SW 1271 (cell line): Measurements from ENCODE around the gene NLRP6.
"Not testable (repeated sequence)": the region's sequence is repeated elsewhere in the genome, so short reads cannot be mapped to it uniquely, and the experiment has no call there.

ENCODE experiments used
- DNase-seq, 2 experiments: peaks; one replicate each; lab custom pipeline; 2025; lab: John Stamatoyannopoulos, UW

NLRP6 gene

GRCh38 chr11:308740-309665 lies 30.8 kb downstream of the NLRP6 start:
- not testable (repeated sequence) for DNase-seq

DNA sequence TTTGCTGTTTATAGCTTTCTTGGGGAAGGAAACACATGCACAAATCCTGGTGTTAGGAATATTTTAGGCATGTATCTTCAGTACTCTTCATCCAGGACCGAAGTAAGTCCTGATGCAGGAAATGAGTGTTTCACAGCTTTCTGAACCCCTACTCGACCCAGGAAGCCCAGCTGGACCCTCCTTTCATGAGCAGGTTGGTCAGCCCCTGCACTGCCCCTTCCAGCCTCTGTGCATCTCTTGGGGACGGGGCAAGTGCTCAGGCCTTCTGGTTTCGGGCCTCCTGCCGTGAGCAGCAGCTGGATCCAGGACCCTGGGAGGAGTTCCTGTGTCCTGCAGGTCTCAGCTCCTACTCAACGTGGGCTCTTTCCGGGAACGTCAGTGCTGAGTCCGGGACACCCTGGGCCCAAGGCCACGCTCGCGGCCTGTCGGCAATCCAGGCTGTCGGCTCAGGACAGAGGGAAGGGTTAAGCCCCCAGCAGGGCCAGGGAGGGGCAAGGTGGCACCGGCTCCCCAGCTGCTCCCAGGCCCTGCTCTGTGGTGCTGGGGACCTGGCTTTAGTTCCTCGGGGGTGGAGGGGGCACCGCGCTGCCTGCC lies 31.9 kb downstream of the NLRP6 start:
- DNase-seq, result peak in 1 of 2 experiments; percentile 27

- DNase-seq, result not testable (repeated sequence)
Measured at GRCh38 chr11:311013-311748, 33.0 kb downstream of the NLRP6 start.

GRCh38 chr11:312092-312816 lies 34.0 kb downstream of the NLRP6 start:
- DNase-seq, result no peak

GRCh38 chr11:313304-313786 lies 35.1 kb downstream of the NLRP6 start:
- DNase-seq, result no peak

GRCh38 chr11:313787-314553 lies 35.8 kb downstream of the NLRP6 start, which contains the start of gene IFITM1:
Gene IFITM1, plus strand, starts transcription at chr11:314040. Its CDS starts 131 bp downstream, at chr11:314171.
- no peak for DNase-seq

- DNase-seq, result not testable (repeated sequence)
Measured at GRCh38 chr11:314554-314875, 36.3 kb downstream of the NLRP6 start.

- DNase-seq, result no peak
Measured at GRCh38 chr11:315051-315481, 36.9 kb downstream of the NLRP6 start.

DNA sequence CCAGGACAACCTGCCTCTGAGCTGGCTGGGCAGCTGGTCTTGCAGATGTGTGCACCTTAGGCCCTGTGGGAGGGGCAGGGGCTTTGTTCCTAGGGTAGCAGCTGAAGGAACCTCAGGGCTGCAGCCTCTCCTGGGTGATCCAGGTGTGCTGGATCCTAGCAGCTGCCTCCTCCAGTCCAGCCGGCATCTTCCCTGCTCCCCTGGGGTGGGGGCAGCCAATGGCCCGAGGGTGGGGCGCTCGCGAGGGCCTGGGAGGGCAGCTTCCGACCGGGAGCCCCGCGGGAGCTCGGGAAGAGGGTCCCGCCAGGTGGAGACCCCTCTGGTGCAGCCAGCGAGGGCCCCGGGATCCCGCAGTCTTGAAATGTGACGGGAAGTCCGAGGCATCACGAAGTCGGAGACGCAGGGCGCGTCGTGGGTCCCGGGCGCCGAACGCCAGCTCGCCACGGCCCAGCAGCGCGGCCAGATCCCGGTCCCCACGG lies 37.3 kb downstream of the NLRP6 start:
- no peak for DNase-seq

- no peak for DNase-seq
Measured at GRCh38 chr11:316031-316701, 38.0 kb downstream of the NLRP6 start.

DNA sequence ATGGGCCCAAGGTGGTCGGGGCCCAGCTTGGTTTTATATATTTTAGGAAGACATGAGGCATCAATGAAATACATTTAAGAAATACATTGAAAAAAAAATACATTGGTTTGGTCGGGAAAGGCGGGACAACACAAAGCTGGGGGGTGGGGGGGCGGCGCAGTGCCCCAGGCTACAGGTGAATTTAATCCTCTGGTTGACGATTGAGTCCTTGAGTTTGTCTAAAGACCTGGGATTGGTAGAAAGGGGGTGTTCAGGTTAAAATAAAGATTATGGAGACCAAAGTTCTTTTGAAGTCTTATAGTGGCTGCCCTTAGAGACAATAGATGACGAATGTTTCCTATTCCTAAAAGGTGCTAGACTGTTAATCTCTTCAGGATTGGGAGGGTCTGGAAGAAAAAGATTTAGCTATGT lies 38.7 kb downstream of the NLRP6 start:
- DNase-seq, result no peak

DNA sequence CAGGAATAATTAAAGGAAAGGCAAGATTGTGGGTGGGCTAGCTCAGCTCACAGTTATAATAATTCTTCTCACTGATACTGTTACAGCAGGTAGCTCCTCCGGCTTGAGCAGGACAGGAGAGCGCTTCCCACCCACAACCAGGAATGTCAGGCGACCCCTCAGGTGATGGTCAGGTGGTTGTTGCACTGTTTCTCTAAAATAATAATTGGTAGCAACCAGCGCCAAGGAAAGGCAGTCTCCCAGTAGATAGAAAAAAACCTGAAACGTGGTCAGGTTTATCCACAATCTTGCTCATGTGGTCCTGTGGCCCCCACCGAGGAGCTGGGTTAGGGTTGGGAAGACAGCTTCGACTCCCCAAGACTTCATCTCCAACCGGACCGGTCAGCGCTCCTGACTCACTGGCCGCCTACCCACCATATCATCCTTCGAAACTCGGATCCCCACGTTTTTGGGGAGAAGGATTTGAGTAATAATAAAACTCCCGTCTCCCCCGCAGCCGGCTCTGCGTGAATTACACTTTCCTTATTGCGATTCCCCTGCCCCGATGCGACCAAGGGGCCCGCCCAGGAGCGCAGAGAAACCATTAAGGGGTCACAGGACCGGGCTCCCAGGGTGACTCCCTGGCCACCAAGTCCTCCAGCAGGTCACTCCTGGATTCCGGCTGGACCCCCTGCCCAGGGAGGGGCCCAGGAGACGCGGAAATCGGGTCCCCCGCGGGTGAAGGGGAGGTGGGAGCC lies 39.6 kb downstream of the NLRP6 start:
- DNase-seq, result not testable (repeated sequence)

GRCh38 chr11:318405-319120 lies 40.4 kb downstream of the NLRP6 start:
- not testable (repeated sequence) for DNase-seq

- peak in 1 of 2 experiments; percentile 44 for DNase-seq
Measured at GRCh38 chr11:319121-319887, 41.1 kb downstream of the NLRP6 start.

GRCh38 chr11:319888-320273 lies 41.7 kb downstream of the NLRP6 start:
- DNase-seq, result not testable (repeated sequence)

GRCh38 chr11:324156-324555 lies 45.9 kb downstream of the NLRP6 start:
- DNase-seq, result no peak

- not testable (repeated sequence) for DNase-seq
Measured at GRCh38 chr11:324593-325517, 46.6 kb downstream of the NLRP6 start.
